A549 (cell line): Measurements from ENCODE around the gene GNA12. TPM values are rescaled to one million over a fixed set of nuclear protein-coding genes. Genes with fewer than 3 reads are reported as not detected.

Experiments used
- ATAC-seq, 2 experiments: fragments of 200-7000 bp in 1 of 2; fragments of >200 bp in 1 of 2; cut with Nextera tagmentation in 1 of 2; cut with Tn5 transposase in 1 of 2; 3 replicates each; pipeline versions ENCODE4 v1.8.0 to v1.9.1; 2018 to 2020; ENCODE audit warnings: mild to moderate bottlenecking in 1 of 2, moderate library complexity in 1 of 2
- CTCF ChIA-PET: fragments of 300-600 bp; sonication (Branson Sonifier 250); formaldehyde crosslinking; extraction: SDS; loops from one replicate; lab custom pipeline; 2021; ENCODE audit warnings: antibody characterized with exemption, inconsistent platforms; lab: Yijun Ruan, JAX
- POLR2A ChIA-PET: fragments of 350-600 bp; formaldehyde crosslinking; extraction: SDS; loops from one replicate; lab custom pipeline; 2021; ENCODE audit warnings: antibody characterized with exemption, inconsistent platforms; lab: Yijun Ruan, JAX
- DNase-seq, 2 experiments: peaks; one replicate each; pipeline versions ENCODE4 v3.0.0 to v3.0.0-alpha.2; 2011 to 2016; ENCODE audit warnings: low read depth in 1 of 2, low spot score in 1 of 2
- FAIRE-seq: peaks from 2 replicates; lab custom pipeline; 2011; peaks lifted over from hg19 to GRCh38; lab: Jason Lieb, UNC
- H3K27ac ChIP-seq, 2 experiments: fragments of >200 bp; sonication (Bioruptor Twin); formaldehyde crosslinking; 3 replicates each; pipeline ENCODE4 v1.5.1; 2016 to 2017
- H3K4me1 ChIP-seq: fragments of >200 bp; sonication (Bioruptor Twin); formaldehyde crosslinking; 3 replicates; pipeline ENCODE4 v1.6.1; 2016
- H3K4me2 ChIP-seq: fragments of >200 bp; sonication (Bioruptor Twin); formaldehyde crosslinking; 3 replicates; pipeline ENCODE4 v1.6.1; 2016
- H3K4me3 ChIP-seq: fragments of >200 bp; sonication (Bioruptor Twin); formaldehyde crosslinking; 3 replicates; pipeline ENCODE4 v1.5.1; 2016
- H3K9me3 ChIP-seq: fragments of >200 bp; sonication (Bioruptor Twin); formaldehyde crosslinking; 3 replicates; pipeline ENCODE4 v1.6.1; 2016
- ATOH8 ChIP-seq: fragments of 250-450 bp; sonication (Bioruptor Pico); IDR thresholded peaks from 2 replicates; pipeline ENCODE4 v1.5.0; 2020; ENCODE audit warnings: low read depth, mild to moderate bottlenecking, moderate library complexity
- BCL3 ChIP-seq: fragments of >200 bp; sonication (Bioruptor Twin); formaldehyde crosslinking; IDR thresholded peaks from 3 replicates; pipeline ENCODE4 v1.6.1; 2016
- CBX8 ChIP-seq: fragments of 200-600 bp; sonication (generic); IDR thresholded peaks from 2 replicates; pipeline ENCODE4 v1.6.1; 2016
- CHD2 ChIP-seq: fragments of 150-350 bp; IDR thresholded peaks from 2 replicates; pipeline ENCODE4 v1.6.1; 2014; ENCODE audit warnings: low read length; ENCODE audit not compliant: partially characterized antibody
- CHD4 ChIP-seq: fragments of 200-600 bp; sonication (generic); IDR thresholded peaks from 2 replicates; pipeline ENCODE4 v1.6.1; 2016; ENCODE audit warnings: antibody characterized with exemption, mild to moderate bottlenecking, borderline replicate concordance
- CTCF ChIP-seq: fragments of >200 bp; sonication (Bioruptor Twin); formaldehyde crosslinking; IDR thresholded peaks from 3 replicates; pipeline ENCODE4 v1.5.1; 2016
- E2F6 ChIP-seq: IDR thresholded peaks from 2 replicates; pipeline ENCODE4 v1.6.1; 2012; ENCODE audit warnings: low read depth, borderline replicate concordance
- EHMT2 ChIP-seq: fragments of 200-600 bp; sonication (generic); IDR thresholded peaks from 2 replicates; pipeline ENCODE4 v1.6.1; 2016; ENCODE audit warnings: antibody characterized with exemption, low read depth, mild to moderate bottlenecking, moderate library complexity
- EP300 ChIP-seq, 2 experiments: fragments of >200 bp; sonication (Bioruptor Twin); formaldehyde crosslinking; IDR thresholded peaks; 2 replicates in 1 of 2; 3 replicates in 1 of 2; pipeline ENCODE4 v1.6.1; 2016 to 2017
- FOSB ChIP-seq: fragments of 250-450 bp; sonication (Bioruptor Pico); IDR thresholded peaks from 2 replicates; pipeline ENCODE4 v1.5.0; 2020; ENCODE audit warnings: mild to moderate bottlenecking, moderate library complexity
- FOSL2 ChIP-seq, 2 experiments: fragments of 450-650 bp in 1 of 2; fragments of >200 bp in 1 of 2; sonication (Bioruptor Twin) in 1 of 2; formaldehyde crosslinking; IDR thresholded peaks; 2 replicates each; pipeline versions ENCODE4 v1.5.0 to v1.6.1; 2016 to 2020; ENCODE audit warnings: mild to moderate bottlenecking in 1 of 2, moderate library complexity in 1 of 2
- HEYL ChIP-seq: fragments of 250-450 bp; sonication (Bioruptor Pico); IDR thresholded peaks from 2 replicates; pipeline ENCODE4 v1.8.0; 2021; ENCODE audit warnings: mild to moderate bottlenecking, moderate library complexity
- HOXA7 ChIP-seq: fragments of 250-450 bp; sonication (Bioruptor Pico); IDR thresholded peaks from 2 replicates; pipeline ENCODE4 v1.5.0; 2020; ENCODE audit warnings: mild to moderate bottlenecking, moderate library complexity
- HOXB5 ChIP-seq: fragments of 250-450 bp; sonication (Bioruptor Pico); IDR thresholded peaks from 2 replicates; pipeline ENCODE4 v1.5.0; 2020; ENCODE audit warnings: mild to moderate bottlenecking, moderate library complexity
- JUNB ChIP-seq: fragments of >200 bp; sonication (Bioruptor Twin); formaldehyde crosslinking; IDR thresholded peaks from 2 replicates; pipeline ENCODE4 v1.6.1; 2016
- KDM1A ChIP-seq: fragments of 200-600 bp; sonication (generic); IDR thresholded peaks from 2 replicates; pipeline ENCODE4 v1.6.1; 2016; ENCODE audit warnings: low read depth, mild to moderate bottlenecking
- MAFK ChIP-seq: fragments of 450-650 bp; IDR thresholded peaks from 2 replicates; pipeline ENCODE4 v1.6.1; 2014; ENCODE audit not compliant: partially characterized antibody
- MAZ ChIP-seq: fragments of 150-350 bp; IDR thresholded peaks from 2 replicates; pipeline ENCODE4 v1.6.1; 2014; ENCODE audit warnings: antibody characterized with exemption, low read depth, low read length, borderline replicate concordance
- MYC ChIP-seq: IDR thresholded peaks from 2 replicates; pipeline ENCODE4 v1.6.1; 2012; ENCODE audit warnings: mild to moderate bottlenecking, inconsistent platforms, low read length, improper control_type of control experiment, borderline replicate concordance
- NPAS2 ChIP-seq: fragments of 250-450 bp; sonication (Bioruptor Pico); IDR thresholded peaks from 2 replicates; pipeline ENCODE4 v1.8.0; 2022; ENCODE audit warnings: mild to moderate bottlenecking, moderate library complexity, borderline replicate concordance
- PHF8 ChIP-seq: fragments of 200-600 bp; sonication (generic); IDR thresholded peaks from 2 replicates; pipeline ENCODE4 v1.6.1; 2016; ENCODE audit warnings: low read depth, mild to moderate bottlenecking, antibody characterized with exemption, moderate library complexity, borderline replicate concordance
- POLR2A ChIP-seq: IDR thresholded peaks from 2 replicates; pipeline ENCODE4 v1.6.1; 2012; ENCODE audit warnings: mild to moderate bottlenecking, low read length
- POLR2AphosphoS2 ChIP-seq: conservative IDR thresholded peaks from 2 replicates; pipeline ENCODE4 v1.6.1; 2012; ENCODE audit warnings: low read length, improper control_type of control experiment, inconsistent platforms
- RAD21 ChIP-seq, 2 experiments: fragments of >200 bp in 1 of 2; sonication (Bioruptor Twin) in 1 of 2; formaldehyde crosslinking in 1 of 2; IDR thresholded peaks in 1 of 2; conservative IDR thresholded peaks in 1 of 2; 2 replicates in 1 of 2; 3 replicates in 1 of 2; pipeline ENCODE4 v1.6.1; 2012 to 2018; ENCODE audit warnings: inconsistent platforms in 1 of 2
- RARB ChIP-seq: fragments of 250-450 bp; sonication (Bioruptor Pico); IDR thresholded peaks from 2 replicates; pipeline ENCODE4 v1.8.0; 2021; ENCODE audit warnings: mild to moderate bottlenecking, moderate library complexity
- TP53 ChIP-seq: fragments of 250-450 bp; sonication (Bioruptor Pico); IDR thresholded peaks from 2 replicates; pipeline ENCODE4 v1.5.0; 2021; ENCODE audit warnings: mild to moderate bottlenecking, moderate library complexity
- USF2 ChIP-seq: fragments of 450-650 bp; IDR thresholded peaks from 2 replicates; pipeline ENCODE4 v1.6.1; 2014; ENCODE audit warnings: antibody characterized with exemption
- ZNF302 ChIP-seq: fragments of 250-450 bp; sonication (Bioruptor Pico); IDR thresholded peaks from 2 replicates; pipeline ENCODE4 v1.9.0; 2021; ENCODE audit warnings: inconsistent platforms, mild to moderate bottlenecking, moderate library complexity
- ZSCAN20 ChIP-seq: fragments of 250-450 bp; sonication (Bioruptor Pico); IDR thresholded peaks from 2 replicates; pipeline ENCODE4 v1.8.0; 2022; ENCODE audit warnings: mild to moderate bottlenecking, moderate library complexity
- WGBS: methylation state at CpG from one replicate; pipeline ENCODE4 v1.1.6; 2017; ENCODE audit errors: missing lambda C conversion rate; 5-methylcytosine and 5-hydroxymethylcytosine counted together
- polyA plus RNA-seq, 4 experiments: library from polyadenylated mRNA; depleted of rRNA in 3 of 4; stranded (reverse); fragments of >200 nt; fragmentation: RNase III in 1 of 4; extraction: RNeasy Plus Mini Kit Qiagen cat#74134 plus additional on column Dnase treatment in 1 of 4; gene quantifications; 2 replicates in 3 of 4; 3 replicates in 1 of 4; pipeline ENCODE4 v1.2.3, GENCODE V29; 2011 to 2017

GNA12 gene
- polyA plus RNA-seq, 2 of the 4 experiments (the other 2 are of a cell fraction), result 33.0 to 43.7 TPM

- TF ChIP-seq RAD21 (conservative IDR thresholded peaks at IDR 0.05 in 1 of 2, IDR thresholded peaks at IDR 0.05 in 1 of 2), result peak; percentile 11 to 16; a peak in 1 of 5 replicates
- TF ChIP-seq EP300 (IDR thresholded peaks at IDR 0.05), result peak in 1 of 2 experiments; percentile 56; a peak in 2 of 5 replicates
- peak; percentile 25; the same call in 1 of the 2 replicates for TF ChIP-seq MYC
- TF ChIP-seq BCL3, result peak; percentile 23; the same call in 1 of the 3 replicates
- no peak for TF ChIP-seq ZSCAN20 (CRISPR knock-in tag)
- TF ChIP-seq HOXB5 (CRISPR knock-in tag), result no peak
- peak; percentile 99 for TF ChIP-seq FOSL2 (IDR thresholded peaks at IDR 0.05)
- peak; percentile 100 for TF ChIP-seq FOSL2 (CRISPR knock-in tag; IDR thresholded peaks at IDR 0.05)
- TF ChIP-seq RARB, result no peak; the same call in 1 of the 2 replicates
- peak; percentile 88 for TF ChIP-seq MAFK
- peak; percentile 97 for TF ChIP-seq JUNB
These were observed 86.0 kb downstream of the GNA12 start (continued) for GRCh38 chr7:2757904-2758672.

- ATAC-seq (peak; percentile 50 to 52), DNase-seq (peak; percentile 17 to 66), FAIRE-seq (no peak)
- H3K27ac ChIP-seq, result peak overlapping the region; percentile 92 to 95
- 2% methylated on average over 11 of the region's 11 CpGs for WGBS
- ChIA-PET POLR2A (interaction anchor here (0.8 to 1.5 kb wide), 7 partner anchors 19 to 544 kb away, joined by 3 to 4 read pairs (median 3); no protein-coding TSS in a partner anchor), CTCF (interaction anchor here (0.9 to 1.6 kb wide), 9 partner anchors 21 to 109 kb away, joined by 3 to 8 read pairs (median 3); no protein-coding TSS in a partner anchor)
- no peak overlapping the region for H3K4me3 ChIP-seq
- peak overlapping the region; percentile 93 for H3K4me2 ChIP-seq
- no peaks in the 10 kb centered on the region for H3K9me3 ChIP-seq
- peaks cover 48% of the 10 kb centered on the region for H3K4me1 ChIP-seq
- TF ChIP-seq EHMT2 (no peak), HOXA7 (CRISPR knock-in tag) (0 out of 2 replicates have a peak, but pooled peaks have one; percentile 21), CBX8 (no peak), KDM1A (no peak), ZSCAN20 (CRISPR knock-in tag) (no peak), ATOH8 (CRISPR knock-in tag) (peak; percentile 76), CHD4 (no peak), NPAS2 (CRISPR knock-in tag) (0 out of 2 replicates have a peak, but pooled peaks have one; percentile 37), PHF8 (no peak), JUNB (no peak), FOSB (CRISPR knock-in tag) (no peak), POLR2AphosphoS2 (no peak), BCL3 (no peak), POLR2A (no peak), E2F6 (peak; percentile 93), HEYL (CRISPR knock-in tag) (no peak), FOSL2 (IDR thresholded peaks at IDR 0.05) (no peak), FOSL2 (CRISPR knock-in tag; IDR thresholded peaks at IDR 0.05) (no peak), MAZ (no peak), USF2 (peak; percentile 63), MAFK (peak; percentile 65), CTCF (no peak), CHD2 (no peak), ZNF302 (CRISPR knock-in tag) (peak; percentile 89; the same call in 1 of the 2 replicates), TP53 (CRISPR knock-in tag) (peak; percentile 88; the same call in 1 of the 2 replicates)
These were observed 86.7 kb downstream of the GNA12 start for GRCh38 chr7:2757361-2757903.
